Measurements from ENCODE around the gene GNPAT. TPM values are rescaled to one million over a fixed set of nuclear protein-coding genes. Genes with fewer than 3 reads are reported as not detected.

Gene GNPAT
- total and polyA plus RNA-seq, 2 of the 4 experiments (the other 2 are of a cell fraction): 17.2 to 36.0 TPM

- Histone ChIP-seq H2BK5ac (ENCODE audit: low read depth, low read length, poor library complexity, severe bottlenecking) (no peak overlapping the region), H3K4me2 (ENCODE audit: low read depth, low read length) (no peak overlapping the region), H3K9me1 (ENCODE audit: insufficient read depth, low read length) (no peaks in the 10 kb centered on the region), H4K91ac (ENCODE audit: insufficient read depth, low read depth, low read length) (no peak overlapping the region), H3K27ac (ENCODE audit: insufficient read depth, low read length) (no peak overlapping the region), H3K23ac (ENCODE audit: low read depth, low read length) (no peak overlapping the region), H2BK120ac (ENCODE audit: low read depth, low read length) (no peak overlapping the region), H3K4me3 (ENCODE audit: insufficient read depth, low read depth, low read length) (no peak overlapping the region), H4K5ac (ENCODE audit: low read depth, low read length) (no peak overlapping the region), H3K4ac (ENCODE audit: low read depth, low read length) (no peak overlapping the region), H2BK20ac (ENCODE audit: low read depth, low read length) (no peak overlapping the region), H3K14ac (replicated peaks; ENCODE audit: low read depth, low read length) (no peak overlapping the region), H3K79me1 (ENCODE audit: low read depth in 1 of 2, low read length in 2 of 2) (no peaks in the 10 kb centered on the region), H3K4me1 (ENCODE audit: control insufficient read depth, insufficient read depth, low read length) (no peaks in the 10 kb centered on the region), H3K27me3 (ENCODE audit: control insufficient read depth, insufficient read depth, low read length) (no peaks in the 10 kb centered on the region), H3K18ac (ENCODE audit: low read depth, low read length) (no peak overlapping the region), H4K20me1 (ENCODE audit: insufficient read depth, low read length) (no peaks in the 10 kb centered on the region), H2BK15ac (ENCODE audit: low read depth, low read length) (no peak overlapping the region), H2AFZ (replicated peaks; ENCODE audit: low read length, poor library complexity) (no peak overlapping the region), H2AK9ac (replicated peaks; ENCODE audit: low read depth, low read length, poor library complexity) (no peak overlapping the region), H3K9me3 (ENCODE audit: control insufficient read depth, insufficient read depth, low read length) (no peaks in the 10 kb centered on the region), H3K56ac (ENCODE audit: extremely low read depth, insufficient read depth, low read length) (no peak overlapping the region), H2AK5ac (ENCODE audit: low read depth, low read length) (no peak overlapping the region), H3K9ac (ENCODE audit: low read depth, low read length) (no peak overlapping the region), H3K36me3 (ENCODE audit: control insufficient read depth, insufficient read depth, low read length) (peaks cover 8% of the 10 kb centered on the region), H4K8ac (ENCODE audit: low read depth in 2 of 2, low read length in 2 of 2) (no peak overlapping the region)
- ATAC-seq (ENCODE audit: low read depth) (no peak), DNase-seq (peak; percentile 28)
- no TSS peak for BruUV-seq (replicated peaks)
- ChIA-PET CTCF (no interaction called here), POLR2A (ENCODE audit: unreplicated experiment) (no interaction called here)
- no CpG with 5 or more reads among the region's 1 CpG for WGBS, 2 experiments (ENCODE audit: extremely low coverage in 2 of 2, insufficient read length in 1 of 2)
- intact Hi-C loops (cut with micrococcal nuclease): no loop called here
- no peak for TF ChIP-seq RFX5 (IDR thresholded peaks at IDR 0.05; ENCODE audit: low read depth, low read length)
- TF ChIP-seq MXI1 (IDR thresholded peaks at IDR 0.05; ENCODE audit: borderline replicate concordance, low read depth, low read length): no peak
- TF ChIP-seq NFE2L2 (IDR thresholded peaks at IDR 0.05; ENCODE audit: low read depth, low read length): no peak
- TF ChIP-seq FOS (IDR thresholded peaks at IDR 0.05; ENCODE audit: low read depth, low read length): no peak
- no peak for TF ChIP-seq POLR2A (IDR thresholded peaks at IDR 0.05; ENCODE audit: low read depth, low read length)
- no peak for TF ChIP-seq RCOR1 (IDR thresholded peaks at IDR 0.05; ENCODE audit: insufficient replicate concordance, low read length)
- no peak for TF ChIP-seq BHLHE40 (IDR thresholded peaks at IDR 0.05; ENCODE audit: low read depth, low read length)
- no peak for TF ChIP-seq MAFK (IDR thresholded peaks at IDR 0.05; ENCODE audit: low read depth, low read length)
- no peak for TF ChIP-seq CHD1 (IDR thresholded peaks at IDR 0.05; ENCODE audit: low read depth, low read length)
- no peak for TF ChIP-seq SMC3 (IDR thresholded peaks at IDR 0.05; ENCODE audit: low read depth, low read length)
- TF ChIP-seq CEBPB (IDR thresholded peaks at IDR 0.05; ENCODE audit: low read depth, low read length): no peak
- no peak for TF ChIP-seq USF2 (IDR thresholded peaks at IDR 0.05; ENCODE audit: low read depth, low read length)
- no peak for TF ChIP-seq MAZ (IDR thresholded peaks at IDR 0.05; ENCODE audit: borderline replicate concordance, low read depth, low read length)
- TF ChIP-seq, protein P1, sequence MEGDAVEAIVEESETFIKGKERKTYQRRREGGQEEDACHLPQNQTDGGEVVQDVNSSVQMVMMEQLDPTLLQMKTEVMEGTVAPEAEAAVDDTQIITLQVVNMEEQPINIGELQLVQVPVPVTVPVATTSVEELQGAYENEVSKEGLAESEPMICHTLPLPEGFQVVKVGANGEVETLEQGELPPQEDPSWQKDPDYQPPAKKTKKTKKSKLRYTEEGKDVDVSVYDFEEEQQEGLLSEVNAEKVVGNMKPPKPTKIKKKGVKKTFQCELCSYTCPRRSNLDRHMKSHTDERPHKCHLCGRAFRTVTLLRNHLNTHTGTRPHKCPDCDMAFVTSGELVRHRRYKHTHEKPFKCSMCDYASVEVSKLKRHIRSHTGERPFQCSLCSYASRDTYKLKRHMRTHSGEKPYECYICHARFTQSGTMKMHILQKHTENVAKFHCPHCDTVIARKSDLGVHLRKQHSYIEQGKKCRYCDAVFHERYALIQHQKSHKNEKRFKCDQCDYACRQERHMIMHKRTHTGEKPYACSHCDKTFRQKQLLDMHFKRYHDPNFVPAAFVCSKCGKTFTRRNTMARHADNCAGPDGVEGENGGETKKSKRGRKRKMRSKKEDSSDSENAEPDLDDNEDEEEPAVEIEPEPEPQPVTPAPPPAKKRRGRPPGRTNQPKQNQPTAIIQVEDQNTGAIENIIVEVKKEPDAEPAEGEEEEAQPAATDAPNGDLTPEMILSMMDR (conservative IDR thresholded peaks at IDR 0.05; ENCODE audit: low read depth, low read length): no peak
- TF ChIP-seq RAD21 (IDR thresholded peaks at IDR 0.05; ENCODE audit: low read length): no peak
- TF ChIP-seq ELK1 (IDR thresholded peaks at IDR 0.05; ENCODE audit: borderline replicate concordance, low read depth, low read length): no peak
- in situ Hi-C loops (cut with MboI; ENCODE audit: low sequenced_read_pairs): no loop called here
- dilution Hi-C loops (cut with HindIII; ENCODE audit: low sequenced_read_pairs, unreplicated experiment): no loop called here
Observed at GRCh38 chr1:231279081-231279480, 38.1 kb downstream of the GNPAT start.
